GM19023 (cell line): ENCODE data around the gene SOX12.
"Not testable (repeated sequence)": the region's sequence is repeated elsewhere in the genome, so short reads cannot be mapped to it uniquely, and the experiment has no call there.

Experiments
- ATAC-seq: cut with Tn5 transposase; IDR thresholded peaks from one replicate; pipeline ENCODE4 v1.9.1; 2021; ENCODE audit warnings: mild to moderate bottlenecking, moderate library complexity; ENCODE audit not compliant: unreplicated experiment

Gene SOX12

DNA sequence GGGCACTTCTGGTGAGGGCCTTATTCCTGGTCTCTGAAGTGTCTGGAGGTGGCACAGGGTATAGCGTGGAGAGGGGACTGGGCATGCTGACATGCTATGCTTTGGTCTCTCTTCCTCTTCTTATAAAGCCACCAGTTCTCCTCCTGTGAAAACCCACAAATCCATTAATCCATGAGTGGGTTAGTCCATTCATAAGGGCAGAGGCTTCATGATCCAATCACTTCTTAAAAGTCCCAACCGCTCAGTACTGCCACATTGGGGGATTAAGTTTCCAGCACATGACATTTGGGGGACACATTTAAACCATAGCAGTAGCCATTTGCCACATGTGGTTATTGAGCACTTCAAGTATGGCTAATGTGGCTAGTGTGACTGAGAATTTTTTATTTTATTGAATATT is 51.4 kb downstream of the SOX12 start:
- ATAC-seq: no peak

DNA sequence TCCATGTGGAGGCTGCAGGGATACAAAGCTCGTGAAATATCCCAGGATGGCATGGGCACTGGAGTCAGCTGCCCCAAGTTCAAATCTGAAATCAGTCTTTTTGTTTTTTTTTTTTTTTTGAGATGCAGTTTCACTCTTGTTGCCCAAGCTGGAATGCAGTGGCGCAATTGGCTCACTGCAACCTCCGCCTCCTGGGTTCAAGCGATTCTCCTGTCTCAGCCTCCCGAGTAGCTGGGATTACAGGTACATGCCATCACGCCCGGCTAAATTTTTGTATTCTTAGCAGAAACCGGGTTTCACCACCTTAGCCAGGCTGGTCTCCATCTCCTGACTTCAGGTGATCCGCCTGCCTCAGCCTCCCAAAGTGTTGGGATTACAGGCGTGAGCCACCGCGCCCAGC is 52.2 kb downstream of the SOX12 start:
- not testable (repeated sequence) for ATAC-seq

- no peak for ATAC-seq
Measured at GRCh38 chr20:378961-379336, 53.6 kb downstream of the SOX12 start.
